H9 (cell line): Measurements from ENCODE around the gene CFAP46. TPM values are rescaled to one million over a fixed set of nuclear protein-coding genes. Genes with fewer than 3 reads are reported as not detected.

ENCODE experiments used
- DNase-seq: peaks from one replicate; pipeline ENCODE4 v3.0.0-alpha.2; 2017
- H2AFZ ChIP-seq: one replicate; pipeline ENCODE4 v1.6.1; 2013; ENCODE audit warnings: mild to moderate bottlenecking, low read length, control low read depth, moderate library complexity
- H2AK5ac ChIP-seq: 2 replicates; pipeline ENCODE4 v1.6.1; 2013; ENCODE audit warnings: low read length, control low read depth, mixed read lengths; ENCODE audit not compliant: insufficient read length
- H2BK120ac ChIP-seq: one replicate; pipeline ENCODE4 v1.6.1; 2013; ENCODE audit warnings: low read depth, mild to moderate bottlenecking, low read length, control low read depth, inconsistent platforms; ENCODE audit not compliant: poor library complexity, severe bottlenecking
- H2BK12ac ChIP-seq: 2 replicates; pipeline ENCODE4 v1.6.1; 2013; ENCODE audit warnings: low read length, control low read depth, mixed read lengths, low read depth; ENCODE audit not compliant: insufficient read length
- H2BK15ac ChIP-seq: 2 replicates; pipeline ENCODE4 v1.6.1; 2013; ENCODE audit warnings: low read depth, low read length, control low read depth
- H2BK20ac ChIP-seq: one replicate; pipeline ENCODE4 v1.6.1; 2013; ENCODE audit warnings: low read depth, mild to moderate bottlenecking, low read length, control low read depth, inconsistent platforms; ENCODE audit not compliant: poor library complexity, severe bottlenecking
- H2BK5ac ChIP-seq: 2 replicates; pipeline ENCODE4 v1.6.1; 2013; ENCODE audit warnings: low read length, control low read depth, mixed read lengths; ENCODE audit not compliant: insufficient read length
- H3K14ac ChIP-seq: 2 replicates; pipeline ENCODE4 v1.6.1; 2013; ENCODE audit warnings: low read length, control low read depth; ENCODE audit not compliant: insufficient read depth
- H3K18ac ChIP-seq: 2 replicates; pipeline ENCODE4 v1.6.1; 2013; ENCODE audit warnings: low read depth, mild to moderate bottlenecking, mixed read lengths, low read length, control low read depth; ENCODE audit not compliant: insufficient read length
- H3K23ac ChIP-seq: 2 replicates; pipeline ENCODE4 v1.6.1; 2013; ENCODE audit warnings: low read length, control low read depth, mixed read lengths, low read depth; ENCODE audit not compliant: insufficient read length
- H3K23me2 ChIP-seq: 2 replicates; pipeline ENCODE4 v1.6.1; 2013; ENCODE audit warnings: low read depth, mild to moderate bottlenecking, mixed read lengths, low read length, control low read depth; ENCODE audit not compliant: insufficient read length, poor library complexity, severe bottlenecking
- H3K27ac ChIP-seq: 2 replicates; pipeline ENCODE4 v1.5.1; 2013; ENCODE audit warnings: low read length, control low read depth, mixed read lengths, low read depth; ENCODE audit not compliant: insufficient read length
- H3K27me3 ChIP-seq: 2 replicates; pipeline ENCODE4 v1.6.1; 2013; ENCODE audit warnings: low read length, control low read depth, inconsistent platforms; ENCODE audit not compliant: insufficient read depth
- H3K4ac ChIP-seq: 2 replicates; pipeline ENCODE4 v1.6.1; 2013; ENCODE audit warnings: low read depth, mild to moderate bottlenecking, control low read depth, inconsistent platforms, low read length, moderate library complexity
- H3K4me1 ChIP-seq: 2 replicates; pipeline ENCODE4 v1.6.1; 2013; ENCODE audit warnings: low read length, control low read depth, inconsistent platforms; ENCODE audit not compliant: insufficient read depth
- H3K4me2 ChIP-seq: 2 replicates; pipeline ENCODE4 v1.6.1; 2013; ENCODE audit warnings: low read length, control low read depth, mixed read lengths; ENCODE audit not compliant: insufficient read length, insufficient read depth
- H3K56ac ChIP-seq: 2 replicates; pipeline ENCODE4 v1.6.1; 2013; ENCODE audit warnings: low read depth, mild to moderate bottlenecking, mixed read lengths, low read length, control low read depth; ENCODE audit not compliant: insufficient read length
- H3K79me1 ChIP-seq: 2 replicates; pipeline ENCODE4 v1.6.1; 2013; ENCODE audit warnings: low read depth, mild to moderate bottlenecking, moderate library complexity, low read length, control low read depth, inconsistent platforms; ENCODE audit not compliant: insufficient read depth, poor library complexity, severe bottlenecking
- H3K79me2 ChIP-seq: 2 replicates; pipeline ENCODE4 v1.6.1; 2013; ENCODE audit warnings: low read length, control low read depth, inconsistent platforms; ENCODE audit not compliant: insufficient read depth
- H3K9ac ChIP-seq: 2 replicates; pipeline ENCODE4 v1.6.1; 2013; ENCODE audit warnings: low read length, control low read depth, mixed read lengths; ENCODE audit not compliant: insufficient read length; ENCODE audit errors: extremely low read depth
- H3K9me3 ChIP-seq: one replicate; pipeline ENCODE4 v1.6.1; 2013; ENCODE audit warnings: low read depth, low read length, inconsistent platforms; ENCODE audit not compliant: control insufficient read depth
- H3T11ph ChIP-seq: one replicate; pipeline ENCODE4 v1.6.1; 2013; ENCODE audit warnings: mild to moderate bottlenecking, low read length, control low read depth, inconsistent platforms
- H4K20me1 ChIP-seq: one replicate; pipeline ENCODE4 v1.6.1; 2013; ENCODE audit not compliant: control insufficient read depth, insufficient read length, insufficient read depth
- H4K5ac ChIP-seq: 2 replicates; pipeline ENCODE4 v1.6.1; 2013; ENCODE audit warnings: low read depth, mild to moderate bottlenecking, mixed read lengths, low read length, control low read depth; ENCODE audit not compliant: insufficient read length
- H4K8ac ChIP-seq: replicated peaks from 2 replicates; pipeline ENCODE4 v1.6.1; 2013; ENCODE audit warnings: low read length, control low read depth, mixed read lengths, low read depth; ENCODE audit not compliant: insufficient read length
- H4K91ac ChIP-seq: 2 replicates; pipeline ENCODE4 v1.6.1; 2013; ENCODE audit warnings: low read depth, mild to moderate bottlenecking, moderate library complexity, mixed read lengths, low read length, control low read depth; ENCODE audit not compliant: insufficient read length
- H3K27ac Mint-ChIP-seq, 3 experiments: 2 replicates in 2 of 3; 3 replicates in 1 of 3; pipeline ENCODE4 v1.8.0; 2020 to 2021; ENCODE audit warnings: mixed read lengths in 3 of 3, mild to moderate bottlenecking in 1 of 3, moderate library complexity in 1 of 3
- H3K27me3 Mint-ChIP-seq: 2 replicates; pipeline ENCODE4 v1.8.0; 2021; ENCODE audit warnings: low read depth, mild to moderate bottlenecking, moderate library complexity, mixed read lengths
- H3K36me3 Mint-ChIP-seq, 3 experiments: 2 replicates in 2 of 3; 3 replicates in 1 of 3; pipeline ENCODE4 v1.8.0; 2020 to 2021; ENCODE audit warnings: low read depth in 3 of 3, mixed read lengths in 3 of 3; ENCODE audit not compliant: insufficient read depth in 1 of 3
- H3K4me1 Mint-ChIP-seq, 2 experiments: 2 replicates each; pipeline ENCODE4 v1.8.0; 2020; ENCODE audit warnings: mixed read lengths in 2 of 2
- H3K4me3 Mint-ChIP-seq, 2 experiments: 2 replicates in 1 of 2; 3 replicates in 1 of 2; pipeline ENCODE4 v1.8.0; 2020 to 2021; ENCODE audit warnings: mild to moderate bottlenecking in 2 of 2, mixed read lengths in 2 of 2, moderate library complexity in 1 of 2
- H3K9me3 Mint-ChIP-seq, 2 experiments: 2 replicates in 1 of 2; 3 replicates in 1 of 2; pipeline ENCODE4 v1.8.0; 2020; ENCODE audit warnings: mild to moderate bottlenecking in 2 of 2, mixed read lengths in 2 of 2, moderate library complexity in 1 of 2
- CTCF ChIP-seq: fragments of 200-600 bp; sonication (generic); conservative IDR thresholded peaks from 3 replicates; pipeline ENCODE4 v1.8.0; 2021; ENCODE audit warnings: antibody characterized with exemption, mild to moderate bottlenecking
- WGBS: extraction: QIAGEN DNeasy Blood & Tissue Kit; methylation state at CpG from one replicate; pipeline ENCODE4 v1.1.7; 2013; ENCODE audit warnings: missing lambda C conversion rate, low lambda C conversion rate, mixed read lengths; ENCODE audit not compliant: insufficient read length; ENCODE audit errors: extremely low coverage; 5-methylcytosine and 5-hydroxymethylcytosine counted together
- total RNA-seq: library from RNA; stranded (reverse); gene quantifications from 2 replicates; pipeline ENCODE4 v1.2.1, GENCODE V29; 2021

CFAP46 gene
- total RNA-seq, 1 experiment from 2014 or later = 3.1 TPM

GRCh38 chr10:132963430-132963960 lies 21.1 kb upstream of the CFAP46 start:
- Histone ChIP-seq H2BK5ac (no peak overlapping the region), H3K56ac (no peak overlapping the region), H4K91ac (no peak overlapping the region), H2BK20ac (no peak overlapping the region), H3K23me2 (peaks cover 3% of the 10 kb centered on the region), H2BK120ac (no peak overlapping the region), H3K23ac (no peak overlapping the region), H3K27ac (no peak overlapping the region), H2BK15ac (no peak overlapping the region), H3T11ph (no peak overlapping the region), H3K4me1 (no peaks in the 10 kb centered on the region; the same call in 1 of the 2 replicates), H4K8ac (no peak overlapping the region), H3K14ac (no peak overlapping the region), H2BK12ac (no peak overlapping the region), H3K9me3 (no peaks in the 10 kb centered on the region), H3K18ac (no peak overlapping the region), H3K4ac (no peak overlapping the region), H3K4me2 (no peak overlapping the region), H3K79me2 (no peaks in the 10 kb centered on the region), H2AK5ac (no peak overlapping the region), H3K79me1 (no peaks in the 10 kb centered on the region), H3K27me3 (no peaks in the 10 kb centered on the region; the same call in 1 of the 2 replicates), H4K5ac (no peak overlapping the region), H4K20me1 (no peaks in the 10 kb centered on the region), H3K9ac (no peak overlapping the region), H2AFZ (no peak overlapping the region)
- Mint-ChIP-seq H3K27ac (no peak overlapping the region), H3K9me3 (peaks cover 0 to 5% of the 10 kb centered on the region in 2 experiments; a peak in 3 of 5 replicates), H3K36me3 (peaks cover 0 to 3% (median 0%) of the 10 kb centered on the region in 3 experiments; a peak in 1 of 7 replicates), H3K27me3 (peaks cover 27% of the 10 kb centered on the region), H3K4me3 (no peak overlapping the region; a peak in 1 of 5 replicates), H3K4me1 (peaks cover 11 to 20% of the 10 kb centered on the region in 2 experiments)
- 100% methylated on average over 4 of the region's 14 CpGs for WGBS
- no peak for DNase-seq
- no peak for TF ChIP-seq CTCF
